GM12892 (cell line): ENCODE results near the gene TTC28.

ENCODE experiments used
- POLR2AphosphoS5 ChIP-seq: IDR thresholded peaks from 2 replicates; pipeline ENCODE4 v1.6.1; 2011; ENCODE audit warnings: low read depth, low read length, control low read depth
- TAF1 ChIP-seq: IDR thresholded peaks from 2 replicates; pipeline ENCODE4 v1.6.1; 2011; ENCODE audit warnings: low read depth, mild to moderate bottlenecking, control low read depth, low read length, borderline replicate concordance

GRCh38 chr22:28464127-28464526 lies 215.5 kb downstream of the TTC28 start:
- TF ChIP-seq POLR2AphosphoS5 (no peak), TAF1 (no peak)
